Subcutaneous adipose tissue (tissue), 4 donors: Measurements from ENCODE around the gene FBXL4. TPM values are rescaled to one million over a fixed set of nuclear protein-coding genes. Genes with fewer than 3 reads are reported as not detected.

Experiments
- total RNA-seq, 4 donors: library from RNA; depleted of rRNA; stranded (reverse); fragments of >200 nt; gene quantifications; one replicate each; pipeline ENCODE4 v1.1.0, GENCODE V29; 2016
- TF ChIP-seq, protein P1 (sequence below): fragments of 450-650 bp; IDR thresholded peaks from one replicate; pipeline ENCODE4 v1.5.1; 2016; ENCODE audit warnings: low read depth, mild to moderate bottlenecking, control low read depth, antibody characterized with exemption, moderate library complexity

Gene FBXL4
- total RNA-seq, 4 donors from 2014 or later = 20.2 to 30.0 (median 24.3) TPM

DNA sequence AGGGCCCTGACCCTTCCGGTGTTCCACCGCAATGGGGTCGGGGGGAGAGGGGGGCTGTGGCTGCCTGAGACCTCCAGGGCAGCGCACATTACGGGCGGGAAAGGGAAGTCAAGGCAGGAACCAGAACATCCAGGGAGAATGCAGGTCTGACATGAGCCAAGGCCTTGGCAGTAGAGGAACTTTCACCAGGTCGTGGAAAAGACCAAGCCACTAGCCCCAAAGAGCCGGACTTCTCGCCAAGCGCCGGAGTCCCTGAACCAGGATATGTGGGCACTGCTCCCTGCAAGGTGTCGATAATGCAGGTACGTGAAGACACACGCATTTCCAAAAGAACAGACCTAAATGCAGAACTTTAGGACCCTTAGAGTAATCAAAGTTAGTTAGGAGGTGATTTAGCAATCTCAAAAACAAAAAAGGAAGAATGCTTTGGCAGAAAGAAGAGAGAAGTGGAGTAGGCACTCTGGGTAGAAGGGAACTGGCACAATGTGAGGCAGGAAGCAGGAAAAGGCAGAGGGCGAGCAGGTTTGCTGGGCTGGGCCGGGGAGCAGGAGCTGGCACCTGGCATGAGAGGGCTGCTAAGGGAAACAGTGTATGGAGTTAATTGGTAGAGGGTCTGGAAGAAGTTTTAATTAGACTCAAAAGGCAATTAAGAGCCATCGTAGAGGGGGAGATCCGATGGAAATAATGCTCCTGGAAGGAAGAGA, 99.1 kb downstream of the FBXL4 start:
- TF ChIP-seq, protein P1, sequence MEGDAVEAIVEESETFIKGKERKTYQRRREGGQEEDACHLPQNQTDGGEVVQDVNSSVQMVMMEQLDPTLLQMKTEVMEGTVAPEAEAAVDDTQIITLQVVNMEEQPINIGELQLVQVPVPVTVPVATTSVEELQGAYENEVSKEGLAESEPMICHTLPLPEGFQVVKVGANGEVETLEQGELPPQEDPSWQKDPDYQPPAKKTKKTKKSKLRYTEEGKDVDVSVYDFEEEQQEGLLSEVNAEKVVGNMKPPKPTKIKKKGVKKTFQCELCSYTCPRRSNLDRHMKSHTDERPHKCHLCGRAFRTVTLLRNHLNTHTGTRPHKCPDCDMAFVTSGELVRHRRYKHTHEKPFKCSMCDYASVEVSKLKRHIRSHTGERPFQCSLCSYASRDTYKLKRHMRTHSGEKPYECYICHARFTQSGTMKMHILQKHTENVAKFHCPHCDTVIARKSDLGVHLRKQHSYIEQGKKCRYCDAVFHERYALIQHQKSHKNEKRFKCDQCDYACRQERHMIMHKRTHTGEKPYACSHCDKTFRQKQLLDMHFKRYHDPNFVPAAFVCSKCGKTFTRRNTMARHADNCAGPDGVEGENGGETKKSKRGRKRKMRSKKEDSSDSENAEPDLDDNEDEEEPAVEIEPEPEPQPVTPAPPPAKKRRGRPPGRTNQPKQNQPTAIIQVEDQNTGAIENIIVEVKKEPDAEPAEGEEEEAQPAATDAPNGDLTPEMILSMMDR = no peak

DNA sequence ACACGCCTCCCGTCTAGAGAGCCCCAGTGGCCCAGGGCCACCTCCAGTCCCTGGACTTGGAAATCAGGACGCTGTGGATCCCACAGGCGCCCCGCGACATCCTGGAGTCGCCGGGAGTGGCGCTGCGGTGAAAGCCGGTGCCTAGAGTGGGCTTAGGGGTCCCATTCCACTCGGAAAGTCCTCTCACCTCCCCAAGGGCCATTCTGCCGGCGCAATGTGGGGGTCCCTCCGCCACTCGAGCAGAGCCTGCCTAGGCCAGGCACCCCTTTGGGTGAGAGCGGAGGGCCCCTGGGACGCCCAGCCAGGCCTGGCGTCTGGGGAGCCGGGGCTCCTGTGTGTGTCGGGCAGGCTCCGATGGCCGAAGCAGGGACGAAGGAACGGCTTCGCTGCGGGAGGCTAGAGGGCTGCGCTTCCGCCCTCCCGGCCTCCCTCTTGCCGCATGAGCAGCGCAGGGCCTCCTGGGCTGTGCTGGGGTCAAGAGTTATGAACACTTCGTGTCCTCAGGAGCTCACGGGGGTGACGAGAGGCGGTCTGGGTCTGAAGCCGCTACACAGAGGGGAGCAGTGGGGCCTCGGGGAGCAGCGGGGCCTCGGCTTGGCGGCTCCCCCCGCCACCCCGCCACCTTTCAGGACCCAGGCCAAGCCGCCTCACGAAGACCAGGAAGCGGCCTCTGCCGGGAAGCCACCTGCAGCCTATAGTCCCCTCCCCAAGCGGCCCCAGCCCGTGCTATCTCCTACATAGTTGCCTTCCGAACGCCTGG, 99.8 kb downstream of the FBXL4 start:
- TF ChIP-seq, protein P1 = no peak

DNA sequence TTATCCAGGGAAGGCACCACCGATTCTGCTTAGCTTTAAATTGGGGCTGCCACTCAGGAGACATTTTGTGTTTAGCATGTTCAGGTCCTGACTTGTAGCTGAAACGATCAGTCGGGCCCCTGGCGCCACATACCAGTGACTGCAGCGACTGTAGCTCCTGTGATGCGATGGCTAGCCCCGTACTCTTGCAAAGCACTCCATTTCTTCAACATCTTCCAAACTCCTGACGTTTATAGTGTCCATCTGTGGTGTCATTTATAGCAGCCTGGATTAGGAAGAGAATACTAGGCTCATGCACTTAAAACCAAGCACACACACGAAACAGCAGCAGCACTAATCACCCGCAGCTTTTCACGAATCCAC, 100.3 kb downstream of the FBXL4 start:
- TF ChIP-seq, protein P1 = no peak

DNA sequence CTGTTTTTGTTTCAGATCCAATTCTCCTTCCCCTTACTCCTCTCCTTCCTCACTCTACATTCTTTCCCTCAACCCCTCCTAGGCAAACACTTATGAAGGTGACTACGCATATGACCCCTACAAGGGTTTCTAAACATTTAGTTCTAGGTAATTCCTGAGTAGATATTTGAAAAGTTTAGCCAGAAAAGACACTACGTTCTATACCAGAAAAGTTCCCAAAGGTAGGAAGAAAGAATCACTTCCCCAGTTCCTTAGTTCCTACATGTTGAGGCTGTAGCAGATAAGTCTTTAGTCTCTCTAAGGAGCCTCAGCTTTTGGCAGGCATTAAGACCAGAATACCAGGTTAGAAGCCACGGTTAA, 101.7 kb downstream of the FBXL4 start:
- TF ChIP-seq, protein P1 = no peak

DNA sequence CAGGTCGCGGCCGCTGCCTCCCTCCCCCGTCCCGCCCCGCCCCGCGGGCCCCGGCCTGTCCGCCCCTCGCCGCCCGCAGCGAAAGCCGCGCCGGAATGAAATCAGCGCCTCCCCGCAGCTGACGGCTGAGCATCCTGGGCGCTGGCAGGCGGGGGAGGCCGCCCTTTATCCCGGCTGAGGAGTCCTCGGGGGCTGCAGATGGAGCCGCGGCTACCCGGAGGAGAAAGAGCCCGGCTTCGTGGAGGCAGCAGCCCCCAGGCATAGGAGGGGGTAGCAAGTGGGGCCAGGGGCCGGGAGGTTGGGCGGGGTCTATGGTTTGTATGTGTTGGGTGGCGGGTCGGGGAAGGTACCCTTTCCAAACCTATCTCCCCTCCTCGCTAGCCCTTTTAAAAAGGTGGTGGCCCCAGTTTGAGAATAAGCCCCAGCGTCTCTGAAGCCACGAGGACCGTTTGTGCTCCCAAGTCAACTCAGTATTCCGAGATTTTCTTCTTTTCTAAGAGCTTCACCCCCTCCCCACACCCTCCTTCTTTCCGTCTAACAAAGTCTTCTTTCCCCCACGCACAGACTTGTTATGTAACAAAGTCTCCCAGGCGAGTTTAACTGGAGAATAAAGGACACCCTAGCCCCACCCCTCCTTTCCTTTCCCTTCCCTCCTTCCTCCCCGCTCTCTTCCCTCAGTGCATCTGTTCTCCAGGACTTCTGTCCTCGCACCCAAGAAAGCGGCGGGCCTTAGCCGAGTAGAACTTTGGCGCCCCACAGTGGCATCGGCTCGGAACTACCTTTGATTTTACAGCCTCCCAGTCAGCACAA, 102.3 kb downstream of the FBXL4 start:
- TF ChIP-seq, protein P1 = no peak

DNA sequence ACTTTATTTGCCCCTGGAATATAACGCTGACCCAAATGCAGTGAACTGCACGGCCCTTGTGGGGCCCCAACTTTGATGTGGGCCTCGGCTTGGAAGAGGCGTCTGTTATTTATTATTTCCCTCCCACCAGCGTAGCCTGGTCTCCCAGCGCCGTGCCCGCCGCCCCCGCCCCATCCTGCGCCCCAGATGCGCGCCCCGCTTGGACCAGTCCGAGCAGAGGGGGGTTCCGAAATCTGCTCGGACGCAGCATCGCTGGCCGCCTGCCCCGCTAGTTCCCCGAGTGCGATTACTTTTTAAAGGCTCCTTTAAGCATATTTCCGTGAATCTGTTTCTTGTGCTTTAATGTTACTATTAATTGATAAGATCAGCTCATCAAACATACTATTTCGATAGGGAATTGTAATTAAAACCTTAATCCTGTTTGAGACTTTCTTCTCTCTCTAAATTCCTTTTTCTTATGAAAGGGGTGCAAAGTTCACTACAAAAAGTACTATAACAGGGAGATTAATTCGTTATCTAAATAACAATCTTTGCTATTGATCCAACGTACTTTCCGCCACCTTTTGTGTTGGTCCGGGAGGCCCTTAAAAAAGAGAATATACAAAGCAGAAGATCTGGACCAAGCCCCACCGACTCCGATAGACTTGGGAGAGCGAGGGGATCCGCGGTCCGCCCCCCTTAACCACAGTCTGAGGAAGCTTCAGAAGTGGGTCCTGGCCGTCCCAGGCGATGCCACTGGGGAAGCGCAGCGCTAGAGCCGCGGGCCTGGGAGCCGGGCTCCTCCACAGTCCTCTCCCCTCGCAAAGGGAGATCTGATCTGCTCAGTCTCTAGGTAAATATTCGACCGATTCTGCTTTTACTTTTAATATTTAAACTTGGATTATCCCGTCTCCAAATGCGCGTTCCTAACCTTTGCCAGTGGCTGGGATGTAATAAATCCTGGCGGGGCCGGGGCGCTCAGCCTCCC, 103.2 kb downstream of the FBXL4 start:
- TF ChIP-seq, protein P1 = no peak
